ENCODE measurements around the gene C6orf15.

DNA sequence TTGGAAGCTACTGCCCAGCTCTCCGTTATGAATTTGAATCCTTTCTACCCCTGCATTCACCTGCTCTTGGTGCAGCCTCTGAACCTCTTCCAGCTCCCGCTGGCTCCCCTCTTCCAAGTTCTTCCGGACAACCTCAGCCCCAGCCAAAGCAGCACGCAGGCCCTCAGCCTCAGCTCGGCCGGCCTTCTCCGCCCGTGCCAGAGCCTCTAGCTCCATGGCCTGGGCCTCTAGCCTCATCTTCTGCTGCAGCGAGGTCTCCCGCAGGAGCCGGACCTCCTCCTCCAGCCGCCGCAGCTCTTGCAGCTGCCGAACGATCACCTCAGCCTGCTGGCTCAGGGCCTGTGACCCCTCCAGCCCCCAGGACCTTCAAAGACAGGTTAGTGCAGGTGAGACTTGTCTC is 42.1 kb upstream of the C6orf15 start:
- TF ChIP-seq, protein P1, sequence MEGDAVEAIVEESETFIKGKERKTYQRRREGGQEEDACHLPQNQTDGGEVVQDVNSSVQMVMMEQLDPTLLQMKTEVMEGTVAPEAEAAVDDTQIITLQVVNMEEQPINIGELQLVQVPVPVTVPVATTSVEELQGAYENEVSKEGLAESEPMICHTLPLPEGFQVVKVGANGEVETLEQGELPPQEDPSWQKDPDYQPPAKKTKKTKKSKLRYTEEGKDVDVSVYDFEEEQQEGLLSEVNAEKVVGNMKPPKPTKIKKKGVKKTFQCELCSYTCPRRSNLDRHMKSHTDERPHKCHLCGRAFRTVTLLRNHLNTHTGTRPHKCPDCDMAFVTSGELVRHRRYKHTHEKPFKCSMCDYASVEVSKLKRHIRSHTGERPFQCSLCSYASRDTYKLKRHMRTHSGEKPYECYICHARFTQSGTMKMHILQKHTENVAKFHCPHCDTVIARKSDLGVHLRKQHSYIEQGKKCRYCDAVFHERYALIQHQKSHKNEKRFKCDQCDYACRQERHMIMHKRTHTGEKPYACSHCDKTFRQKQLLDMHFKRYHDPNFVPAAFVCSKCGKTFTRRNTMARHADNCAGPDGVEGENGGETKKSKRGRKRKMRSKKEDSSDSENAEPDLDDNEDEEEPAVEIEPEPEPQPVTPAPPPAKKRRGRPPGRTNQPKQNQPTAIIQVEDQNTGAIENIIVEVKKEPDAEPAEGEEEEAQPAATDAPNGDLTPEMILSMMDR (IDR thresholded peaks at IDR 0.05 in 2 of 3, conservative IDR thresholded peaks at IDR 0.05 in 1 of 3; ENCODE audit: borderline replicate concordance in 1 of 3, insufficient read depth in 1 of 3, low read depth in 2 of 3, low read length in 2 of 3) = no peak
- no peak for TF ChIP-seq EZH2phosphoT487 (IDR thresholded peaks at IDR 0.05; ENCODE audit: borderline replicate concordance)
- no peak for TF ChIP-seq POLR2AphosphoS5 (IDR thresholded peaks at IDR 0.05; ENCODE audit: low read depth, low read length)
- TF ChIP-seq, protein P2, sequence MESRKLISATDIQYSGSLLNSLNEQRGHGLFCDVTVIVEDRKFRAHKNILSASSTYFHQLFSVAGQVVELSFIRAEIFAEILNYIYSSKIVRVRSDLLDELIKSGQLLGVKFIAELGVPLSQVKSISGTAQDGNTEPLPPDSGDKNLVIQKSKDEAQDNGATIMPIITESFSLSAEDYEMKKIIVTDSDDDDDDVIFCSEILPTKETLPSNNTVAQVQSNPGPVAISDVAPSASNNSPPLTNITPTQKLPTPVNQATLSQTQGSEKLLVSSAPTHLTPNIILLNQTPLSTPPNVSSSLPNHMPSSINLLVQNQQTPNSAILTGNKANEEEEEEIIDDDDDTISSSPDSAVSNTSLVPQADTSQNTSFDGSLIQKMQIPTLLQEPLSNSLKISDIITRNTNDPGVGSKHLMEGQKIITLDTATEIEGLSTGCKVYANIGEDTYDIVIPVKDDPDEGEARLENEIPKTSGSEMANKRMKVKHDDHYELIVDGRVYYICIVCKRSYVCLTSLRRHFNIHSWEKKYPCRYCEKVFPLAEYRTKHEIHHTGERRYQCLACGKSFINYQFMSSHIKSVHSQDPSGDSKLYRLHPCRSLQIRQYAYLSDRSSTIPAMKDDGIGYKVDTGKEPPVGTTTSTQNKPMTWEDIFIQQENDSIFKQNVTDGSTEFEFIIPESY (IDR thresholded peaks at IDR 0.05; ENCODE audit: extremely low read depth, insufficient replicate concordance, low read length) = no peak
- TF ChIP-seq POLR2A (IDR thresholded peaks at IDR 0.05; ENCODE audit: borderline replicate concordance, extremely low read depth, insufficient read depth, insufficient read length) = no peak
- TF ChIP-seq ZFX (IDR thresholded peaks at IDR 0.05) = no peak
- TF ChIP-seq, protein P3, sequence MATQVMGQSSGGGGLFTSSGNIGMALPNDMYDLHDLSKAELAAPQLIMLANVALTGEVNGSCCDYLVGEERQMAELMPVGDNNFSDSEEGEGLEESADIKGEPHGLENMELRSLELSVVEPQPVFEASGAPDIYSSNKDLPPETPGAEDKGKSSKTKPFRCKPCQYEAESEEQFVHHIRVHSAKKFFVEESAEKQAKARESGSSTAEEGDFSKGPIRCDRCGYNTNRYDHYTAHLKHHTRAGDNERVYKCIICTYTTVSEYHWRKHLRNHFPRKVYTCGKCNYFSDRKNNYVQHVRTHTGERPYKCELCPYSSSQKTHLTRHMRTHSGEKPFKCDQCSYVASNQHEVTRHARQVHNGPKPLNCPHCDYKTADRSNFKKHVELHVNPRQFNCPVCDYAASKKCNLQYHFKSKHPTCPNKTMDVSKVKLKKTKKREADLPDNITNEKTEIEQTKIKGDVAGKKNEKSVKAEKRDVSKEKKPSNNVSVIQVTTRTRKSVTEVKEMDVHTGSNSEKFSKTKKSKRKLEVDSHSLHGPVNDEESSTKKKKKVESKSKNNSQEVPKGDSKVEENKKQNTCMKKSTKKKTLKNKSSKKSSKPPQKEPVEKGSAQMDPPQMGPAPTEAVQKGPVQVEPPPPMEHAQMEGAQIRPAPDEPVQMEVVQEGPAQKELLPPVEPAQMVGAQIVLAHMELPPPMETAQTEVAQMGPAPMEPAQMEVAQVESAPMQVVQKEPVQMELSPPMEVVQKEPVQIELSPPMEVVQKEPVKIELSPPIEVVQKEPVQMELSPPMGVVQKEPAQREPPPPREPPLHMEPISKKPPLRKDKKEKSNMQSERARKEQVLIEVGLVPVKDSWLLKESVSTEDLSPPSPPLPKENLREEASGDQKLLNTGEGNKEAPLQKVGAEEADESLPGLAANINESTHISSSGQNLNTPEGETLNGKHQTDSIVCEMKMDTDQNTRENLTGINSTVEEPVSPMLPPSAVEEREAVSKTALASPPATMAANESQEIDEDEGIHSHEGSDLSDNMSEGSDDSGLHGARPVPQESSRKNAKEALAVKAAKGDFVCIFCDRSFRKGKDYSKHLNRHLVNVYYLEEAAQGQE (IDR thresholded peaks at IDR 0.05; ENCODE audit: low read depth) = no peak
- no peak for TF ChIP-seq TCF7L2 (IDR thresholded peaks at IDR 0.05; ENCODE audit: borderline replicate concordance, extremely low read depth, insufficient read depth, insufficient read length)
